ENCODE data around the gene VPS37D.

DNA sequence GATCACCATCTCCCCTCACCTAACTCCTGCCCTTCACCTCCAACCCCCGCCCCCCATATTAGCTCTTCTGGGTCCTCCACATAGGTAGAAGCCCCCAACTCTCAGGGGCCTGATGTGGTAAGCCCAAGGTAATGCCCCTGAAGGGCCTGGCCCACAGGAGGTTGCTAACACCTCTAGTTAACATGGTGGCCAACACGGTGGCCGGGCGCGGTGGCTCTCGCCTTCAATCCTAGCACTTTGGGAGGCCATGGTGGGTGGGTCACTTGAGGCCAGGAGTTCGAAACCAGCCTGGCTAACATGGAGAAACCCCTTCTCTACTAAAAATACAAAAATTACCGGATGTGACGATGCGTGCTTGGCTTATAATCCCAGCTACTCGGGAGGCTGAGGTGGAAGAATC is 42.4 kb upstream of the VPS37D start:
- TF ChIP-seq, protein P1, sequence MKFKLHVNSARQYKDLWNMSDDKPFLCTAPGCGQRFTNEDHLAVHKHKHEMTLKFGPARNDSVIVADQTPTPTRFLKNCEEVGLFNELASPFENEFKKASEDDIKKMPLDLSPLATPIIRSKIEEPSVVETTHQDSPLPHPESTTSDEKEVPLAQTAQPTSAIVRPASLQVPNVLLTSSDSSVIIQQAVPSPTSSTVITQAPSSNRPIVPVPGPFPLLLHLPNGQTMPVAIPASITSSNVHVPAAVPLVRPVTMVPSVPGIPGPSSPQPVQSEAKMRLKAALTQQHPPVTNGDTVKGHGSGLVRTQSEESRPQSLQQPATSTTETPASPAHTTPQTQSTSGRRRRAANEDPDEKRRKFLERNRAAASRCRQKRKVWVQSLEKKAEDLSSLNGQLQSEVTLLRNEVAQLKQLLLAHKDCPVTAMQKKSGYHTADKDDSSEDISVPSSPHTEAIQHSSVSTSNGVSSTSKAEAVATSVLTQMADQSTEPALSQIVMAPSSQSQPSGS (tag by site-specific recombination; IDR thresholded peaks at IDR 0.05; ENCODE audit: low read depth), result no peak
- TF ChIP-seq, protein P2, sequence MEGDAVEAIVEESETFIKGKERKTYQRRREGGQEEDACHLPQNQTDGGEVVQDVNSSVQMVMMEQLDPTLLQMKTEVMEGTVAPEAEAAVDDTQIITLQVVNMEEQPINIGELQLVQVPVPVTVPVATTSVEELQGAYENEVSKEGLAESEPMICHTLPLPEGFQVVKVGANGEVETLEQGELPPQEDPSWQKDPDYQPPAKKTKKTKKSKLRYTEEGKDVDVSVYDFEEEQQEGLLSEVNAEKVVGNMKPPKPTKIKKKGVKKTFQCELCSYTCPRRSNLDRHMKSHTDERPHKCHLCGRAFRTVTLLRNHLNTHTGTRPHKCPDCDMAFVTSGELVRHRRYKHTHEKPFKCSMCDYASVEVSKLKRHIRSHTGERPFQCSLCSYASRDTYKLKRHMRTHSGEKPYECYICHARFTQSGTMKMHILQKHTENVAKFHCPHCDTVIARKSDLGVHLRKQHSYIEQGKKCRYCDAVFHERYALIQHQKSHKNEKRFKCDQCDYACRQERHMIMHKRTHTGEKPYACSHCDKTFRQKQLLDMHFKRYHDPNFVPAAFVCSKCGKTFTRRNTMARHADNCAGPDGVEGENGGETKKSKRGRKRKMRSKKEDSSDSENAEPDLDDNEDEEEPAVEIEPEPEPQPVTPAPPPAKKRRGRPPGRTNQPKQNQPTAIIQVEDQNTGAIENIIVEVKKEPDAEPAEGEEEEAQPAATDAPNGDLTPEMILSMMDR (tag by site-specific recombination; IDR thresholded peaks at IDR 0.05), result no peak
- TF ChIP-seq ZNF274 (IDR thresholded peaks at IDR 0.05; ENCODE audit: low read length), result no peak
- TF ChIP-seq ZNF274 (tag by site-specific recombination; IDR thresholded peaks at IDR 0.05; ENCODE audit: borderline replicate concordance), result no peak
- TF ChIP-seq ZNF670 (tag by site-specific recombination; IDR thresholded peaks at IDR 0.05; ENCODE audit: low read depth), result no peak
- no peak for TF ChIP-seq ZNF658 (tag by site-specific recombination; IDR thresholded peaks at IDR 0.05)
- TF ChIP-seq YY1 (tag by site-specific recombination; IDR thresholded peaks at IDR 0.05), result no peak
- no peak for TF ChIP-seq ZNF555 (tag by site-specific recombination; conservative IDR thresholded peaks at IDR 0.05)
- TF ChIP-seq ZNF366 (tag by site-specific recombination; conservative IDR thresholded peaks at IDR 0.05), result no peak
- no peak for TF ChIP-seq ZNF423 (tag by site-specific recombination; IDR thresholded peaks at IDR 0.05)
- no peak for TF ChIP-seq ZNF513 (tag by site-specific recombination; IDR thresholded peaks at IDR 0.05)
- TF ChIP-seq ZNF768 (tag by site-specific recombination; IDR thresholded peaks at IDR 0.05), result no peak
- TF ChIP-seq, protein P3, sequence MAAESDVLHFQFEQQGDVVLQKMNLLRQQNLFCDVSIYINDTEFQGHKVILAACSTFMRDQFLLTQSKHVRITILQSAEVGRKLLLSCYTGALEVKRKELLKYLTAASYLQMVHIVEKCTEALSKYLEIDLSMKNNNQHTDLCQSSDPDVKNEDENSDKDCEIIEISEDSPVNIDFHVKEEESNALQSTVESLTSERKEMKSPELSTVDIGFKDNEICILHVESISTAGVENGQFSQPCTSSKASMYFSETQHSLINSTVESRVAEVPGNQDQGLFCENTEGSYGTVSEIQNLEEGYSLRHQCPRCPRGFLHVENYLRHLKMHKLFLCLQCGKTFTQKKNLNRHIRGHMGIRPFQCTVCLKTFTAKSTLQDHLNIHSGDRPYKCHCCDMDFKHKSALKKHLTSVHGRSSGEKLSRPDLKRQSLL (tag by site-specific recombination; IDR thresholded peaks at IDR 0.05), result no peak
- TF ChIP-seq ZNF37A (tag by site-specific recombination; IDR thresholded peaks at IDR 0.05), result no peak
- TF ChIP-seq BCL11A (tag by site-specific recombination; IDR thresholded peaks at IDR 0.05; ENCODE audit: low read depth), result no peak

Data from HEK293 (cell line).